OCI-LY3 (cell line): ENCODE measurements around the gene C12orf56.
A peak's percentile ranks its signal among the peaks of the same experiment; 100 is the strongest.
"Not testable (repeated sequence)": the region's sequence is repeated elsewhere in the genome, so short reads cannot be mapped to it uniquely, and the experiment has no call there.

Experiments
- H2AFZ ChIP-seq: fragments of 200-600, 300-600 bp; shearing (Covaris generic); 2 replicates; pipeline ENCODE4 v1.6.0; 2014; ENCODE audit warnings: antibody characterized with exemption, low read depth, low read length
- H3K27ac ChIP-seq: fragments of 200-600, 300-600 bp; sonication (generic); 2 replicates; pipeline ENCODE4 v1.5.1; 2014; ENCODE audit warnings: mild to moderate bottlenecking, low read length, moderate library complexity, mixed read lengths
- H3K27me3 ChIP-seq: fragments of 200-600, 300-600 bp; sonication (generic); 2 replicates; pipeline ENCODE4 v1.6.1; 2014; ENCODE audit warnings: low read depth, low read length, mixed read lengths
- H3K36me3 ChIP-seq: fragments of 200-600, 300-600 bp; sonication (generic); replicated peaks from 2 replicates; pipeline ENCODE3; 2014; ENCODE audit warnings: low read depth, low read length, mixed read lengths
- H3K4me1 ChIP-seq: fragments of 300-600, 200-600 bp; sonication (generic); 2 replicates; pipeline ENCODE4 v1.6.1; 2014; ENCODE audit warnings: low read length, mixed read lengths
- H3K4me2 ChIP-seq: fragments of 200-600, 300-600 bp; sonication (generic); 2 replicates; pipeline ENCODE4 v1.6.1; 2014; ENCODE audit warnings: low read length, mixed read lengths
- H3K4me3 ChIP-seq: fragments of 300-600, 200-600 bp; sonication (generic); 2 replicates; pipeline ENCODE4 v1.5.1; 2014; ENCODE audit warnings: antibody characterized with exemption, mild to moderate bottlenecking, low read length, moderate library complexity
- H3K79me2 ChIP-seq: fragments of 300-600, 200-600 bp; shearing (Covaris generic); 2 replicates; pipeline ENCODE4 v1.6.1; 2014; ENCODE audit warnings: mild to moderate bottlenecking, low read length, mixed read lengths
- H3K9ac ChIP-seq: fragments of 300-600, 200-600 bp; shearing (Covaris generic); 2 replicates; pipeline ENCODE4 v1.6.0; 2014; ENCODE audit warnings: mild to moderate bottlenecking, low read length, moderate library complexity
- H3K9me3 ChIP-seq: fragments of 200-600, 300-600 bp; shearing (Covaris generic); 2 replicates; pipeline ENCODE4 v1.6.1; 2014; ENCODE audit warnings: low read length, mixed read lengths; ENCODE audit not compliant: insufficient read depth
- H4K20me1 ChIP-seq: fragments of 200-600, 300-600 bp; sonication (generic); 2 replicates; pipeline ENCODE4 v1.6.1; 2016; ENCODE audit warnings: low read length, mixed read lengths; ENCODE audit not compliant: insufficient read depth
- CTCF ChIP-seq: fragments of 200-600, 300-600 bp; sonication (generic); IDR thresholded peaks from 2 replicates; pipeline ENCODE4 v1.5.1; 2014; ENCODE audit warnings: antibody characterized with exemption, low read length, low read depth
- EZH2phosphoT487 ChIP-seq: fragments of 200-600 bp; shearing (Covaris generic); IDR thresholded peaks from 2 replicates; pipeline ENCODE4 v1.6.1; 2018; ENCODE audit warnings: antibody characterized with exemption, mixed run types, low read depth

Gene C12orf56

GRCh38 chr12:64304571-64304970, 86.0 kb downstream of the C12orf56 start:
- H4K20me1 ChIP-seq = no peaks in the 10 kb centered on the region
- no peaks in the 10 kb centered on the region; the same call in 1 of the 2 replicates for H3K4me1 ChIP-seq
- H3K4me2 ChIP-seq = no peak overlapping the region
- H3K79me2 ChIP-seq = no peaks in the 10 kb centered on the region
- H3K27me3 ChIP-seq = peaks cover 14% of the 10 kb centered on the region; the same call in 1 of the 2 replicates
- no peak overlapping the region for H3K27ac ChIP-seq
- H2AFZ ChIP-seq = no peak overlapping the region
- H3K9me3 ChIP-seq = no peaks in the 10 kb centered on the region
- no peaks in the 10 kb centered on the region for H3K36me3 ChIP-seq
- no peak overlapping the region for H3K4me3 ChIP-seq
- no peak overlapping the region for H3K9ac ChIP-seq
- no peak for TF ChIP-seq CTCF
- no peak for TF ChIP-seq EZH2phosphoT487

DNA sequence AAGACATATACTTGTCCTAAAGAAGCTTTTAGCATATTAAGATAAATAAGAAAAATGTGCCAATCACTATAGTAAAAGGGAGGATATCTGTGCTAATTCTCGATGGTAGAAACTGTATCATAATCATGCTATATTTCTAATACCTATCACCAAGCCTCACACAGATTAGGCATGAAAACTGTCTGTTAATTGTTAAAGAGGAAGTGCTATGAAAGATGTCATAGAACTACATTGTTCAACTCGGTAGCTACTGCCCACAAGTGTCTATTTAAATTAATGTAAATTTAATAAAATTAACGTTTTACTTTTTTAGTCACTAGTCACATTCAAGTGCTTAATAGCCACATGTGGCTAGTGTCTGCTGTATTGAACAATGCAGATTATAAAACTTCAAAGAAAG, 90.9 kb downstream of the C12orf56 start:
- H3K27me3 ChIP-seq = 0 out of 2 replicates have a peak, but pooled peaks cover 2% of the 10 kb centered on the region
- TF ChIP-seq CTCF = no peak

GRCh38 chr12:64296301-64296700, 94.3 kb downstream of the C12orf56 start:
- no peaks in the 10 kb centered on the region for H3K36me3 ChIP-seq
- no peak for TF ChIP-seq CTCF
- no peak for TF ChIP-seq EZH2phosphoT487
- H3K4me1 ChIP-seq = peaks cover 21% of the 10 kb centered on the region
- H3K27ac ChIP-seq = no peak overlapping the region
- H3K79me2 ChIP-seq = no peaks in the 10 kb centered on the region
- H3K4me3 ChIP-seq = no peak overlapping the region
- H3K9ac ChIP-seq = no peak overlapping the region
- no peak overlapping the region for H2AFZ ChIP-seq
- no peaks in the 10 kb centered on the region for H3K9me3 ChIP-seq
- H3K4me2 ChIP-seq = no peak overlapping the region
- H3K27me3 ChIP-seq = no peaks in the 10 kb centered on the region
- H4K20me1 ChIP-seq = no peaks in the 10 kb centered on the region

More for the DNA sequence above, 90.9 kb downstream of the C12orf56 start:
- Histone ChIP-seq H3K79me2 (no peaks in the 10 kb centered on the region), H4K20me1 (no peaks in the 10 kb centered on the region), H3K4me2 (no peak overlapping the region), H3K36me3 (no peaks in the 10 kb centered on the region), H2AFZ (no peak overlapping the region), H3K9ac (no peak overlapping the region), H3K4me1 (peaks cover 8% of the 10 kb centered on the region), H3K4me3 (no peak overlapping the region), H3K27ac (no peak overlapping the region), H3K9me3 (no peaks in the 10 kb centered on the region)

GRCh38 chr12:64293654-64294364, 96.7 kb downstream of the C12orf56 start:
- Histone ChIP-seq H3K4me3 (peak overlapping the region; percentile 42; the same call in 1 of the 2 replicates), H4K20me1 (no peaks in the 10 kb centered on the region), H3K27me3 (no peaks in the 10 kb centered on the region), H3K9me3 (no peaks in the 10 kb centered on the region), H3K27ac (peak overlapping the region; percentile 66), H3K4me2 (peak overlapping the region; percentile 69), H3K79me2 (no peaks in the 10 kb centered on the region), H3K4me1 (peaks cover 21% of the 10 kb centered on the region), H3K36me3 (no peaks in the 10 kb centered on the region), H3K9ac (no peak overlapping the region), H2AFZ (no peak overlapping the region)
- TF ChIP-seq EZH2phosphoT487 (no peak), CTCF (no peak)

DNA sequence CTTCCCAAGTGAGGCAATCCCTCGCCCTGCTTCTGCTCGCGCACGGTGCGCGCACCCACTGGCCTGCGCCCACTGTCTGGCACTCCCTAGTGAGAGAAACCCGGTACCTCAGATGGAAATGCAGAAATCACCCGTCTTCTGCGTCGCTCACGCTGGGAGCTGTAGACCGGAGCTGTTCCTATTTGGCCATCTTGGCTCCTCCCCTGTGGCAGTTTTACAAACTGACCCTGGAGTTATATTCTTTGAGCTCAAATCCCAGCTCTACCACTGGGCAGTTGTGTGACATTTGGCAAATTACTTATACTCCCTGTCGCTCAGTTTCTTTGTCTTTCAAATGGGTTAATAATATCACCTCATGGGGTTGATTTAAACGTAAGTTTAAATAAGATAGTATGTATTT, 97.4 kb downstream of the C12orf56 start:
- H3K9me3 ChIP-seq, H3K4me3 ChIP-seq, H3K27me3 ChIP-seq, H2AFZ ChIP-seq, H3K27ac ChIP-seq, H3K79me2 ChIP-seq, H4K20me1 ChIP-seq, H3K36me3 ChIP-seq, H3K9ac ChIP-seq, H3K4me2 ChIP-seq: not testable (repeated sequence)
- peaks cover 21% of the 10 kb centered on the region for H3K4me1 ChIP-seq
